Measurements from ENCODE around the gene TOM1L2. TPM values are rescaled to one million over a fixed set of nuclear protein-coding genes. Genes with fewer than 3 reads are reported as not detected.

Gene TOM1L2
- total RNA-seq, 2 experiments from 2014 or later: 32.9 to 37.0 TPM

GRCh38 chr17:17849845-17850373, 122.3 kb downstream of the TOM1L2 start:
- Mint-ChIP-seq H3K27ac (peak overlapping the region; percentile 94), H3K9me3 (no peaks in the 10 kb centered on the region), H3K4me3 (peak overlapping the region; percentile 71), H3K36me3 (peaks cover 8% of the 10 kb centered on the region), H3K4me1 (peaks cover 67% of the 10 kb centered on the region), H3K27me3 (no peaks in the 10 kb centered on the region)
- POLR2A ChIA-PET: interaction anchor here (0.5 to 13.8 kb wide), 12 partner anchors 9 to 181 kb away, joined by 3 to 327 read pairs (median 7); partner anchors contain the start of gene SREBF1
- ATAC-seq (ENCODE audit: low read depth): peak; percentile 70
- peak; percentile 82 for DNase-seq

- no peaks in the 10 kb centered on the region for H3K9me3 Mint-ChIP-seq
- H3K4me3 Mint-ChIP-seq: peak overlapping the region; percentile 45
- peak overlapping the region; percentile 94 for H3K27ac Mint-ChIP-seq
- DNase-seq: peak; percentile 85
- peak; percentile 84 for ATAC-seq (ENCODE audit: low read depth)
- H3K4me1 Mint-ChIP-seq: peaks cover 64% of the 10 kb centered on the region
- H3K36me3 Mint-ChIP-seq: peaks cover 8% of the 10 kb centered on the region
- no peaks in the 10 kb centered on the region for H3K27me3 Mint-ChIP-seq
- POLR2A ChIA-PET: interaction anchor here (0.8 to 13.8 kb wide), 12 partner anchors 8 to 166 kb away, joined by 3 to 327 read pairs (median 7); partner anchors contain the start of gene SREBF1
These were observed 122.9 kb downstream of the TOM1L2 start for GRCh38 chr17:17849147-17849820.

GRCh38 chr17:17848311-17849082, 123.7 kb downstream of the TOM1L2 start:
- POLR2A ChIA-PET: interaction anchor here (0.8 to 13.8 kb wide), 9 partner anchors 7 to 166 kb away, joined by 5 to 327 read pairs (median 10); partner anchors contain the start of gene SREBF1
- peaks cover 7% of the 10 kb centered on the region for H3K36me3 Mint-ChIP-seq
- peaks cover 57% of the 10 kb centered on the region for H3K4me1 Mint-ChIP-seq
- peak overlapping the region; percentile 45 for H3K4me3 Mint-ChIP-seq
- ATAC-seq (ENCODE audit: low read depth): no peak
- DNase-seq: no peak
- no peaks in the 10 kb centered on the region for H3K27me3 Mint-ChIP-seq
- no peaks in the 10 kb centered on the region for H3K9me3 Mint-ChIP-seq
- H3K27ac Mint-ChIP-seq: peak overlapping the region; percentile 94

GRCh38 chr17:17847726-17848125, 124.5 kb downstream of the TOM1L2 start:
- DNase-seq: no peak
- H3K4me3 Mint-ChIP-seq: peak overlapping the region; percentile 42

GRCh38 chr17:17847118-17847689, 125.0 kb downstream of the TOM1L2 start:
- Mint-ChIP-seq H3K27me3 (no peaks in the 10 kb centered on the region), H3K27ac (peak overlapping the region; percentile 30), H3K4me1 (peaks cover 48% of the 10 kb centered on the region), H3K36me3 (peaks cover 6% of the 10 kb centered on the region), H3K4me3 (no peak overlapping the region), H3K9me3 (no peaks in the 10 kb centered on the region)
- POLR2A ChIA-PET: interaction anchor here (5.1 to 13.8 kb wide), 2 partner anchors 13 to 23 kb away, joined by 94 to 327 read pairs; partner anchors contain the start of gene SREBF1
- ATAC-seq (ENCODE audit: low read depth) (no peak), DNase-seq (no peak)

More at GRCh38 chr17:17847726-17848125, 124.5 kb downstream of the TOM1L2 start:
- H3K9me3 Mint-ChIP-seq: no peaks in the 10 kb centered on the region
- H3K36me3 Mint-ChIP-seq: peaks cover 6% of the 10 kb centered on the region
- no peaks in the 10 kb centered on the region for H3K27me3 Mint-ChIP-seq
- no peak for ATAC-seq (ENCODE audit: low read depth)
- POLR2A ChIA-PET: interaction anchor here (2.6 to 13.8 kb wide), 3 partner anchors 14 to 165 kb away, joined by 14 to 327 read pairs (median 94); partner anchors contain the start of gene SREBF1
- H3K27ac Mint-ChIP-seq: peak overlapping the region; percentile 94
- H3K4me1 Mint-ChIP-seq: peaks cover 51% of the 10 kb centered on the region

- ATAC-seq (ENCODE audit: low read depth) (no peak), DNase-seq (no peak)
- no peaks in the 10 kb centered on the region for H3K27me3 Mint-ChIP-seq
- H3K27ac Mint-ChIP-seq: peak overlapping the region; percentile 30
- no peaks in the 10 kb centered on the region for H3K9me3 Mint-ChIP-seq
- POLR2A ChIA-PET: interaction anchor here (13.8 kb wide), 1 partner anchor 13 kb away, joined by 327 read pairs; the partner anchor contains the start of gene SREBF1
- H3K4me1 Mint-ChIP-seq: peaks cover 43% of the 10 kb centered on the region
- no peak overlapping the region for H3K4me3 Mint-ChIP-seq
- peaks cover 6% of the 10 kb centered on the region for H3K36me3 Mint-ChIP-seq
These were observed 125.6 kb downstream of the TOM1L2 start for GRCh38 chr17:17846645-17847044.

- H3K27me3 Mint-ChIP-seq: no peaks in the 10 kb centered on the region
- H3K4me1 Mint-ChIP-seq: peaks cover 40% of the 10 kb centered on the region
- ATAC-seq (ENCODE audit: low read depth) (no peak), DNase-seq (no peak)
- H3K27ac Mint-ChIP-seq: peak overlapping the region; percentile 51
- H3K4me3 Mint-ChIP-seq: no peak overlapping the region
- POLR2A ChIA-PET: interaction anchor here (1.1 to 13.8 kb wide), 2 partner anchors 12 to 23 kb away, joined by 5 to 327 read pairs; partner anchors contain the start of gene SREBF1
- H3K9me3 Mint-ChIP-seq: no peaks in the 10 kb centered on the region
- peaks cover 5% of the 10 kb centered on the region for H3K36me3 Mint-ChIP-seq
These were observed 126.2 kb downstream of the TOM1L2 start for GRCh38 chr17:17846003-17846402.

GRCh38 chr17:17845046-17845775, 127.0 kb downstream of the TOM1L2 start:
- H3K4me1 Mint-ChIP-seq: peaks cover 37% of the 10 kb centered on the region
- POLR2A ChIA-PET: interaction anchor here (1.1 to 13.8 kb wide), 2 partner anchors 11 to 22 kb away, joined by 5 to 327 read pairs; partner anchors contain the start of gene SREBF1
- DNase-seq (no peak), ATAC-seq (ENCODE audit: low read depth) (no peak)
- no peaks in the 10 kb centered on the region for H3K27me3 Mint-ChIP-seq
- peak overlapping the region; percentile 34 for H3K27ac Mint-ChIP-seq
- H3K9me3 Mint-ChIP-seq: no peaks in the 10 kb centered on the region
- H3K36me3 Mint-ChIP-seq: peaks cover 2% of the 10 kb centered on the region
- H3K4me3 Mint-ChIP-seq: no peak overlapping the region

- peaks cover 33% of the 10 kb centered on the region for H3K4me1 Mint-ChIP-seq
- H3K36me3 Mint-ChIP-seq: peaks cover 2% of the 10 kb centered on the region
- H3K27me3 Mint-ChIP-seq: no peaks in the 10 kb centered on the region
- ATAC-seq (ENCODE audit: low read depth) (no peak), DNase-seq (no peak)
- H3K9me3 Mint-ChIP-seq: no peaks in the 10 kb centered on the region
- POLR2A ChIA-PET: no interaction called here
- no peak overlapping the region for H3K27ac Mint-ChIP-seq
- no peak overlapping the region for H3K4me3 Mint-ChIP-seq
These were observed 127.7 kb downstream of the TOM1L2 start for GRCh38 chr17:17844500-17844899.

GRCh38 chr17:17844079-17844478, 128.1 kb downstream of the TOM1L2 start:
- Mint-ChIP-seq H3K27ac (no peak overlapping the region), H3K4me1 (peaks cover 33% of the 10 kb centered on the region), H3K36me3 (peaks cover 2% of the 10 kb centered on the region), H3K9me3 (no peaks in the 10 kb centered on the region), H3K27me3 (no peaks in the 10 kb centered on the region), H3K4me3 (no peak overlapping the region)
- DNase-seq: no peak
- ATAC-seq (ENCODE audit: low read depth): no peak
- POLR2A ChIA-PET: no interaction called here

- ATAC-seq (ENCODE audit: low read depth) (no peak), DNase-seq (no peak)
- H3K4me1 Mint-ChIP-seq: peaks cover 33% of the 10 kb centered on the region
- H3K4me3 Mint-ChIP-seq: no peak overlapping the region
- no peaks in the 10 kb centered on the region for H3K27me3 Mint-ChIP-seq
- no peaks in the 10 kb centered on the region for H3K9me3 Mint-ChIP-seq
- H3K27ac Mint-ChIP-seq: peak overlapping the region; percentile 32
- POLR2A ChIA-PET: interaction anchor here (3.4 kb wide), 1 partner anchor 24 kb away, joined by 12 read pairs; no protein-coding TSS in a partner anchor
- peaks cover 2% of the 10 kb centered on the region for H3K36me3 Mint-ChIP-seq
These were observed 129.1 kb downstream of the TOM1L2 start for GRCh38 chr17:17843096-17843495.

Measured in activated naive CD8-positive, alpha-beta T cell treated with anti-CD3 and anti-CD28 coated beads, Interleukin-2, amount 10 ng/mL, durations not matched to agents 7 days and 5 days (primary cell).